ENCODE measurements around the gene LRRC56.

DNA sequence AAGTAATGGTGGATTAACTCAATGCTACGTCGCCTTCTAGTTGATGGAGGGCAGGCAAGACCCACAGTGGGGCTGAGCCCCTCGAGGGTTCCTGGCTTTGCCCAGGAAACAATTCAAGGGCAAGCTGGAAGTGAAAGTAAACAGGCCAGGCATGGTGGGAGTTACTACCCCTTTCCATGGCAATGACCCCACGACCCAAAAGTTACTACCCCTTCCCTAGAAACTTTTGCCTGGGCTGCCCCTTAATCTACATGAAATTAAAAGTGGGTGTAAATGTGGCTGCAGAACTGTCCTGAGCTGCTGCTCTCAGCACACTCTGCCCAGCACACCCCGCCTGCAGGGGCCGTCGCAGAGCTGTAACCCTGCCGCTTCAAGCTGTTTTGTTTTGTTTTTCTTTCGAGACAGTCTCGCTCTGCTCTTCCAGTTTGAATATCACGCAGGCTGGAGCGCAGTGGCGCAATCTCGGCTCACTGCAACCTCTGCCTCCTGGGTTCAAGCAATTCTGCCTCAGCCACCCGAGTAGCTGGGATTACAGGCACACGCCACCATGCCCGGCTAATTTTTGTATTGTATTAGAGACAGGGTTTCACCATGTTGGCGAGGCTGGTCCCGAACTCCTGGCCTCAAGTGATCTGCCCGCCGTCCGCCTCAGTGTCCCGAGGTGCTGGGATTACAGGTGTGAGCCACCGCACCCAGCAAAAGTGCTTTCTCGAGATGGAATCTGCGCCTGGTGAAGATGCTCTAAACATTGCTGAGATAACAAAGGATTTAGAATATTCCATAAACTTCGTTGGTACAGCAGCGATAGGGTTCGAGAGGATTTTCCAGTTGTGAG lies 24.3 kb upstream of the LRRC56 start:
- TF ChIP-seq EZH2 (IDR thresholded peaks at IDR 0.05; ENCODE audit: insufficient read depth, low read length) = no peak
- TF ChIP-seq, protein P1, sequence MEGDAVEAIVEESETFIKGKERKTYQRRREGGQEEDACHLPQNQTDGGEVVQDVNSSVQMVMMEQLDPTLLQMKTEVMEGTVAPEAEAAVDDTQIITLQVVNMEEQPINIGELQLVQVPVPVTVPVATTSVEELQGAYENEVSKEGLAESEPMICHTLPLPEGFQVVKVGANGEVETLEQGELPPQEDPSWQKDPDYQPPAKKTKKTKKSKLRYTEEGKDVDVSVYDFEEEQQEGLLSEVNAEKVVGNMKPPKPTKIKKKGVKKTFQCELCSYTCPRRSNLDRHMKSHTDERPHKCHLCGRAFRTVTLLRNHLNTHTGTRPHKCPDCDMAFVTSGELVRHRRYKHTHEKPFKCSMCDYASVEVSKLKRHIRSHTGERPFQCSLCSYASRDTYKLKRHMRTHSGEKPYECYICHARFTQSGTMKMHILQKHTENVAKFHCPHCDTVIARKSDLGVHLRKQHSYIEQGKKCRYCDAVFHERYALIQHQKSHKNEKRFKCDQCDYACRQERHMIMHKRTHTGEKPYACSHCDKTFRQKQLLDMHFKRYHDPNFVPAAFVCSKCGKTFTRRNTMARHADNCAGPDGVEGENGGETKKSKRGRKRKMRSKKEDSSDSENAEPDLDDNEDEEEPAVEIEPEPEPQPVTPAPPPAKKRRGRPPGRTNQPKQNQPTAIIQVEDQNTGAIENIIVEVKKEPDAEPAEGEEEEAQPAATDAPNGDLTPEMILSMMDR (IDR thresholded peaks at IDR 0.05; ENCODE audit: insufficient read depth, low read depth, low read length) = no peak

Measured in astrocyte (in vitro differentiated cells and primary cell).